Fibroblast of lung (primary cell): ENCODE data around the gene PCDHGA10. TPM values are rescaled to one million over a fixed set of nuclear protein-coding genes. Genes with fewer than 3 reads are reported as not detected.
"Not testable (repeated sequence)": the region's sequence is repeated elsewhere in the genome, so short reads cannot be mapped to it uniquely, and the experiment has no call there.

Source experiments
- DNase-seq, 2 donors: peaks; one replicate each; pipeline versions ENCODE4 v3.0.0 to v3.0.0-alpha.2; 2010; ENCODE audit warnings: low read depth in 2 of 2
- H2AFZ ChIP-seq: 2 replicates; pipeline ENCODE4 v1.5.1; 2012; ENCODE audit warnings: low read length, control low read depth, inconsistent platforms
- H3K27ac ChIP-seq: 2 replicates; pipeline ENCODE4 v1.5.1; 2011; ENCODE audit warnings: low read length, control low read depth; ENCODE audit not compliant: insufficient read depth
- H3K27me3 ChIP-seq: 2 replicates; pipeline ENCODE4 v1.5.1; 2011; ENCODE audit warnings: mild to moderate bottlenecking, low read length; ENCODE audit not compliant: control insufficient read depth, insufficient read depth
- H3K36me3 ChIP-seq: 2 replicates; pipeline ENCODE4 v1.5.1; 2011; ENCODE audit warnings: low read length; ENCODE audit not compliant: control insufficient read depth, insufficient read depth
- H3K4me1 ChIP-seq: 2 replicates; pipeline ENCODE4 v1.5.1; 2011; ENCODE audit warnings: low read length; ENCODE audit not compliant: control insufficient read depth, insufficient read depth; ENCODE audit errors: extremely low read depth
- H3K4me2 ChIP-seq: 2 replicates; pipeline ENCODE4 v1.5.1; 2011; ENCODE audit warnings: low read length, control low read depth; ENCODE audit not compliant: insufficient read depth; ENCODE audit errors: extremely low read depth
- H3K4me3 ChIP-seq, 4 experiments: fragments of 200-600 bp in 1 of 4; sonication (generic) in 1 of 4; replicated peaks in 1 of 4; 2 replicates each; pipeline ENCODE4 v1.5.1; 2011 to 2016; ENCODE audit warnings: low read length in 4 of 4, low read depth in 3 of 4, mild to moderate bottlenecking in 3 of 4, control low read depth in 2 of 4, inconsistent platforms in 1 of 4, mixed read lengths in 1 of 4; ENCODE audit not compliant: insufficient read depth in 1 of 4; ENCODE audit errors: control extremely low read depth in 1 of 4
- H3K79me2 ChIP-seq: 2 replicates; pipeline ENCODE4 v1.5.1; 2012; ENCODE audit warnings: mild to moderate bottlenecking, low read length, inconsistent platforms; ENCODE audit not compliant: control insufficient read depth, insufficient read depth
- H3K9ac ChIP-seq: 2 replicates; pipeline ENCODE4 v1.5.1; 2011; ENCODE audit warnings: mild to moderate bottlenecking, low read length, control low read depth; ENCODE audit not compliant: insufficient read depth
- H3K9me3 ChIP-seq: 2 replicates; pipeline ENCODE4 v1.5.1; 2012; ENCODE audit warnings: low read depth, low read length; ENCODE audit not compliant: control insufficient read depth, insufficient read depth
- H4K20me1 ChIP-seq: 2 replicates; pipeline ENCODE4 v1.5.1; 2011; ENCODE audit warnings: low read length; ENCODE audit not compliant: control insufficient read depth, insufficient read depth; ENCODE audit errors: extremely low read depth
- EZH2 ChIP-seq: IDR thresholded peaks from 2 replicates; pipeline ENCODE4 v1.5.1; 2012; ENCODE audit warnings: low read length, control low read depth, mild to moderate bottlenecking; ENCODE audit errors: missing control alignments
- polyA plus RNA-seq, 2 donors: library from polyadenylated mRNA; depleted of rRNA in 1 of 2; stranded (reverse) in 1 of 2; unstranded in 1 of 2; fragments of >200 nt; gene quantifications; 2 replicates each; pipeline ENCODE4 v1.2.1, GENCODE V29; 2011 to 2012; ENCODE audit warnings: missing spikeins in 1 of 2
- total RNA-seq: library from RNA; depleted of rRNA; stranded (reverse); fragments of >200 nt; gene quantifications from 2 replicates; pipeline ENCODE4 v1.2.1, GENCODE V29; 2014
- TF ChIP-seq, protein P1 (sequence below), 2 donors: IDR thresholded peaks in 1 of 2; conservative IDR thresholded peaks in 1 of 2; 1 replicate in 1 of 2; 2 replicates in 1 of 2; pipeline ENCODE4 v1.5.1; 2011 to 2012; ENCODE audit warnings: low read length in 2 of 2, control low read depth in 1 of 2, inconsistent platforms in 1 of 2, low read depth in 1 of 2, mild to moderate bottlenecking in 1 of 2

The PCDHGA10 gene
- total and polyA plus RNA-seq, 2 donors (not counting 1 experiment from before 2014, with no cell fraction given) = 3.8 to 10.2 TPM

DNA sequence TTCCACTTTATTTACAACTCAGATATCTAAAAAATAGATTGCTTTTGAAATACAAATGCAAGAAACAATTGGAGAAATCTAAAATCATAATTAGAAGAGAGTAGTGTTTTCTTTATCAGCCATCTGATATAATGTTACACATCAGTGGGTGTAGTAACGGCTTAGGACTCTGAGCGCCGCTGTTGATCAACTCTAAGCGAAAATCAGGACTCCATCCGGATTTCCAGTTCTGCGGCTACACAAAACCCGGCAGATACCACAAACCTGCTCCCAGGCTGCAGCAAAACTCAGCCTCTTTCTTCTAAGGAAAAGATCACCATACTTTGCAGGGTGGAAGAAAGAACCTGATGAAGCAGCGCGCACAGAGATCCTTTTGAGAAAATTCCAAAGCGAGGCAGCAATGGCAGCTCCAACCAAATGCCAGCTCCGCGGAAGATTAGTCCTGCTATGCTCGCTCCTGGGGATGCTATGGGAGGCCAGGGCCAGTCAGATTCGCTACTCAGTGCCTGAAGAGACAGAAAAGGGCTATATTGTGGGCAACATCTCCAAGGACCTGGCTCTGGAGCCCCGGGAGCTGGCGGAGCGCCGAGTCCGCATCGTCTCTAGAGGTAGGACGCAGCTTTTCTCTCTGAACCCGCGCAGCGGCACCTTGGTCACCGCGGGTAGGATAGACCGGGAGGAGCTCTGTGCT is 10.1 kb upstream of the PCDHGA10 start, which contains the start of gene PCDHGA9:
Gene PCDHGA9, plus strand, starts transcription at position 226 of the 691 bp plus-strand sequence. Its CDS starts 175 bp downstream, at position 401.
- TF ChIP-seq, protein P1, sequence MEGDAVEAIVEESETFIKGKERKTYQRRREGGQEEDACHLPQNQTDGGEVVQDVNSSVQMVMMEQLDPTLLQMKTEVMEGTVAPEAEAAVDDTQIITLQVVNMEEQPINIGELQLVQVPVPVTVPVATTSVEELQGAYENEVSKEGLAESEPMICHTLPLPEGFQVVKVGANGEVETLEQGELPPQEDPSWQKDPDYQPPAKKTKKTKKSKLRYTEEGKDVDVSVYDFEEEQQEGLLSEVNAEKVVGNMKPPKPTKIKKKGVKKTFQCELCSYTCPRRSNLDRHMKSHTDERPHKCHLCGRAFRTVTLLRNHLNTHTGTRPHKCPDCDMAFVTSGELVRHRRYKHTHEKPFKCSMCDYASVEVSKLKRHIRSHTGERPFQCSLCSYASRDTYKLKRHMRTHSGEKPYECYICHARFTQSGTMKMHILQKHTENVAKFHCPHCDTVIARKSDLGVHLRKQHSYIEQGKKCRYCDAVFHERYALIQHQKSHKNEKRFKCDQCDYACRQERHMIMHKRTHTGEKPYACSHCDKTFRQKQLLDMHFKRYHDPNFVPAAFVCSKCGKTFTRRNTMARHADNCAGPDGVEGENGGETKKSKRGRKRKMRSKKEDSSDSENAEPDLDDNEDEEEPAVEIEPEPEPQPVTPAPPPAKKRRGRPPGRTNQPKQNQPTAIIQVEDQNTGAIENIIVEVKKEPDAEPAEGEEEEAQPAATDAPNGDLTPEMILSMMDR (conservative IDR thresholded peaks at IDR 0.05 in 1 of 2, IDR thresholded peaks at IDR 0.05 in 1 of 2; ENCODE audit: low read depth in 1 of 2, low read length in 2 of 2) = peak; percentile 40 to 49
- TF ChIP-seq EZH2 = no peak
- Histone ChIP-seq H3K27ac (no peak within 1 kb of the TSS), H3K27me3 (no peaks in the 10 kb centered on the region), H4K20me1 (no peaks in the 10 kb centered on the region), H3K4me3 (peak within 1 kb of the TSS; percentile 8 to 50 (median 17)), H3K36me3 (no peaks in the 10 kb centered on the region), H3K79me2 (no peaks in the 10 kb centered on the region), H2AFZ (no peak within 1 kb of the TSS), H3K4me1 (no peaks in the 10 kb centered on the region), H3K9ac (no peak within 1 kb of the TSS), H3K9me3 (peaks cover 4% of the 10 kb centered on the region), H3K4me2 (peak within 1 kb of the TSS; percentile 62)
- peak; percentile 24 to 57 for DNase-seq

DNA sequence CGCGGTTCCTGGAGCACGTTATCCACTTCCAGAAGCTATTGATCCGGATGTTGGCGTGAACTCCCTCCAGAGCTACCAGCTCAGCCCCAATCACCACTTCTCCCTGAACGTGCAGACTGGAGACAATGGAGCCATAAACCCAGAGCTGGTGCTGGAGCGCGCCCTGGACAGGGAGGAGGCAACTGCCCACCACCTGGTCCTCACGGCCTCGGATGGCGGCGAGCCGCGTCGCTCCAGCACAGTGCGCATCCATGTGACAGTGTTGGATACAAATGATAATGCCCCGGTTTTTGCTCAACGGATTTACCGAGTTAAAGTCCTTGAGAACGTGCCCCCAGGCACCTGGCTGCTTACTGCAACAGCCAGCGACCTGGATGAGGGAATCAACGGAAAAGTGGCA is 9.4 kb upstream of the PCDHGA10 start:
- Histone ChIP-seq H3K9me3 (peaks cover 4% of the 10 kb centered on the region), H3K79me2 (no peaks in the 10 kb centered on the region), H3K4me2 (peak overlapping the region; percentile 29), H3K4me1 (no peaks in the 10 kb centered on the region), H3K27ac (no peak overlapping the region), H3K4me3 (peak overlapping the region in 1 of 4 experiments; percentile 50), H3K27me3 (no peaks in the 10 kb centered on the region), H4K20me1 (no peaks in the 10 kb centered on the region), H3K36me3 (no peaks in the 10 kb centered on the region), H2AFZ (no peak overlapping the region), H3K9ac (no peak overlapping the region)
- TF ChIP-seq, protein P1 (conservative IDR thresholded peaks at IDR 0.05 in 1 of 2, IDR thresholded peaks at IDR 0.05 in 1 of 2; ENCODE audit: low read depth in 1 of 2, low read length in 2 of 2) = no peak
- TF ChIP-seq EZH2 = no peak
- no peak for DNase-seq

DNA sequence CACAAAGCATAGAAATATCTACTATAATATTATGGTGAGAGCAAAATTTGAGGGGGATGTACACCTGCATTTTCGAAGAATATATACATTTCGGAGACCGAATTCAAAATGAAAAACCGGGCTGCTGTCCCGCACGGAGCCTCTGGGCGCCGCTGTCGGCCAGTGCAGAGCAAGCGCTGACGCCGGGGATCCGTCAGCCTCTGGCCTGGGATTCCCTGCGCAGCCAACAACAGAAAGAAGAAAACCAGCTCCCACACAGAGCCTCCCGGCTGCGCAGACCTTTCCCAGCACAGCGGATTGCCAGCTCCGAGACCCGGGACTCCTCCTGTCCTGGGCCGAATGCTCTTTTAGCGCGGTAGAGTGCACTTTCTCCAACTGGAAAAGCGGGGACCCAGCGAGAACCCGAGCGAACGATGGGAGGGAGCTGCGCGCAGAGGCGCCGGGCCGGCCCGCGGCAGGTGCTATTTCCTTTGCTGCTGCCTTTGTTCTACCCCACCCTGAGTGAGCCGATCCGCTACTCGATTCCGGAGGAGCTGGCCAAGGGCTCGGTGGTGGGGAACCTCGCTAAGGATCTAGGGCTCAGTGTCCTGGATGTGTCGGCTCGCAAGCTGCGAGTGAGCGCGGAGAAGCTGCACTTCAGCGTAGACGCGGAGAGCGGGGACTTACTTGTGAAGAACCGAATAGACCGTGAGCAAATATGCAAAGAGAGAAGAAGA is 4.8 kb upstream of the PCDHGA10 start, which contains the start of gene PCDHGB6:
Gene PCDHGB6, plus strand, starts transcription at position 232 of the 716 bp plus-strand sequence. Its CDS starts 182 bp downstream, at position 414.
- TF ChIP-seq, protein P1 (conservative IDR thresholded peaks at IDR 0.05 in 1 of 2, IDR thresholded peaks at IDR 0.05 in 1 of 2; ENCODE audit: low read depth in 1 of 2, low read length in 2 of 2) = peak; percentile 41 to 57
- H3K27ac ChIP-seq, H3K79me2 ChIP-seq, H3K36me3 ChIP-seq, H3K27me3 ChIP-seq, H3K4me2 ChIP-seq, H3K9me3 ChIP-seq, H2AFZ ChIP-seq, H4K20me1 ChIP-seq, H3K9ac ChIP-seq, H3K4me1 ChIP-seq: not testable (repeated sequence)
- H3K4me3 ChIP-seq = peak within 1 kb of the TSS in 3 of 4 experiments; percentile 9 to 41 (median 39)
- peak; percentile 30 to 54 for DNase-seq
